Stimulated activated CD8-positive, alpha-beta memory T cell treated with anti-CD3 and anti-CD28 coated beads, Interleukin-7, amount 100 ng/mL, for 4 hours (primary cell): Measurements from ENCODE around the gene RNF207.

Source experiments
- DNase-seq, 2 donors: peaks; one replicate each; pipeline ENCODE4 v3.0.0-alpha.2; 2020; ENCODE audit warnings: low read depth in 2 of 2

The RNF207 gene

GRCh38 chr1:6249739-6250689 lies 44.1 kb downstream of the RNF207 start:
- DNase-seq = no peak

- DNase-seq = no peak
Observed at GRCh38 chr1:6251233-6251632, 45.3 kb downstream of the RNF207 start.

GRCh38 chr1:6251681-6252373 lies 45.9 kb downstream of the RNF207 start:
- DNase-seq = no peak

- no peak for DNase-seq
Observed at GRCh38 chr1:6252374-6252710, 46.4 kb downstream of the RNF207 start.

- DNase-seq = no peak
Observed at GRCh38 chr1:6253380-6253779, 47.5 kb downstream of the RNF207 start.

GRCh38 chr1:6254691-6255090 lies 48.8 kb downstream of the RNF207 start:
- no peak for DNase-seq

- DNase-seq = no peak
Observed at GRCh38 chr1:6256645-6257044, 50.7 kb downstream of the RNF207 start.

GRCh38 chr1:6257541-6258069 lies 51.7 kb downstream of the RNF207 start:
- no peak for DNase-seq

GRCh38 chr1:6258675-6259074 lies 52.8 kb downstream of the RNF207 start:
- DNase-seq = no peak

- DNase-seq = peak; percentile 59 to 78
Observed at GRCh38 chr1:6259491-6260362, 53.8 kb downstream of the RNF207 start.

GRCh38 chr1:6260433-6260934 lies 54.6 kb downstream of the RNF207 start:
- peak in 1 of 2 donors; percentile 26 for DNase-seq

- DNase-seq = peak in 1 of 2 donors; percentile 65
Observed at GRCh38 chr1:6260961-6261614, 55.2 kb downstream of the RNF207 start, which contains the start of gene GPR153. GPR153 (minus strand) TSS chr1:6261098; CDS start chr1:6254905, 6,193 bp downstream.

- DNase-seq = no peak
Observed at GRCh38 chr1:6261615-6261995, 55.7 kb downstream of the RNF207 start.

- DNase-seq = no peak
Observed at GRCh38 chr1:6262555-6263420, 56.9 kb downstream of the RNF207 start.

GRCh38 chr1:6263716-6264115 lies 57.8 kb downstream of the RNF207 start:
- no peak for DNase-seq

- no peak for DNase-seq
Observed at GRCh38 chr1:6265151-6265550, 59.2 kb downstream of the RNF207 start.

- DNase-seq = no peak
Observed at GRCh38 chr1:6266641-6267040, 60.7 kb downstream of the RNF207 start.

- DNase-seq = no peak
Observed at GRCh38 chr1:6267686-6268322, 61.9 kb downstream of the RNF207 start.

GRCh38 chr1:6268415-6268814 lies 62.5 kb downstream of the RNF207 start:
- no peak for DNase-seq
